ENCODE results near the gene POMT2.
"Not testable (repeated sequence)": the region's sequence is repeated elsewhere in the genome, so short reads cannot be mapped to it uniquely, and the experiment has no call there.

POMT2 gene

GRCh38 chr14:77324289-77324688 is 3.6 kb upstream of the POMT2 start:
- DNase-seq (ENCODE audit: low read depth in 2 of 2): no peak

GRCh38 chr14:77323571-77323970 is 2.9 kb upstream of the POMT2 start:
- DNase-seq (ENCODE audit: low read depth in 2 of 2): no peak

GRCh38 chr14:77322951-77323350 is 2.3 kb upstream of the POMT2 start:
- DNase-seq (ENCODE audit: low read depth in 2 of 2): no peak

GRCh38 chr14:77322250-77322902 is 1.7 kb upstream of the POMT2 start:
- no peak for DNase-seq (ENCODE audit: low read depth in 2 of 2)

DNA sequence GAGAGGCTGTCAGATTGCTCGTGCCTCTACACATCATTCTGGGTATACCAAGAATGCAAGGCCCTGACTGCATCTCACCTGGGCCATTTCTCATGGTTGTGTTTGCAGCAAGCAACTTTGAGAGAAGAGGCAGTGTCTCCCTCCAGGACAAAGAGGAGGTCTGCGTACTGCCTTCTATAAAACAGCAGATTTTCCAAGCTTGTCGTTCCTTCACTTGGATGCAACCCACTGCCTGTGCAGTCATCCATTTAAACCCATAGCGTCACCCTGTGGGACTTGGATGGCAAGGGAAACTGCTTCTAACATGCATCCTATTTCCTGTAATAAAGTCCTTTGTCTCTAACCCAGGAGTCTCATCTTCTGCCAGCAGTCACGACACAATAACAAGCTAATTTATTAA is 1.3 kb downstream of the POMT2 start:
- DNase-seq (ENCODE audit: low read depth in 2 of 2): no peak

- DNase-seq (ENCODE audit: low read depth in 2 of 2): not testable (repeated sequence)
Measured at GRCh38 chr14:77318756-77319155, 1.9 kb downstream of the POMT2 start.

DNA sequence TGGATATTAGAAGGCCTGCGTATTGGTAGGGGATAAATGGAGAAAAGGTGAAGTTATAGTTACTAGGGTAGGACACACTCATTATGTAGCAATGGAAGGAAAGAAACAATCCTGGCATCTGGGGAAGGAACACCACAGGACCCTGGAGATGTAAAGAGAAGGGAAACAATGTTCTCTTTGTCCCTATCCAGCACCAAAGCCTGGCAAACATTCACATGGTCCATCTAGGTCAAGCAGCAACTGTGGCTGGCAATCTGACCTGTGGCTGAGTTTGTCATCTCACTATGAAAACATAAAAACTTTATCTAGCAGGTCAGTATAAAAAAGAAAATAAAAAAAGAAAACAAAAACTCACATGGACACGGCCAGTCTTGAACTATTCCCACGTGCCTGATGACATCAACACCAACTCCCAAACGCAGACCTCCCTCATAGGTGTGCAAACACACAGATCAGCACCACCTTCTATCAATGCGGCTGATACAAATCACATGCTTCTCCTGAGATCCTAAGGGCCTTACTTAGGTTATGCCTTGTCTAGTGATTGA is 2.6 kb downstream of the POMT2 start:
- DNase-seq (ENCODE audit: low read depth in 2 of 2): no peak

DNA sequence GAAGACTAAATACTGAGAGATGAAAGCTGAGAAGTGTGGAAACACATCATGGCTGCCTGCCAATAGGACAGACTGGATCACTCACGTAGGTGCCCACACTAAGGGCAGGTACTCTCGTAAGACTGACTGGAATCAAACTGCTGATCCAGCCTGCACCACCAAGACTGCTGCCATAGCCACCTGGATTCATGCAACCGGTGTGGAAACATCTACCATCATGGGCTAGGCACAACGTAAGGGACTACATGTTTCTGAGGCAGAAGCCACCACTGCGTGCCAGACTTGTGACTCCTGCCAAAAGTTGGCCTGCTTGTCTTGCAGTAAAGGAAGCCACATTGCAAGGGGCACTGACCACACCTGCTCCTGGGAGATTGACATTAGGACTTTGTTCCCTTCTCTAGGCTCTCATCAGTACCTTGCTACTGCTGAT is 3.8 kb downstream of the POMT2 start:
- no peak for DNase-seq (ENCODE audit: low read depth in 2 of 2)

DNA sequence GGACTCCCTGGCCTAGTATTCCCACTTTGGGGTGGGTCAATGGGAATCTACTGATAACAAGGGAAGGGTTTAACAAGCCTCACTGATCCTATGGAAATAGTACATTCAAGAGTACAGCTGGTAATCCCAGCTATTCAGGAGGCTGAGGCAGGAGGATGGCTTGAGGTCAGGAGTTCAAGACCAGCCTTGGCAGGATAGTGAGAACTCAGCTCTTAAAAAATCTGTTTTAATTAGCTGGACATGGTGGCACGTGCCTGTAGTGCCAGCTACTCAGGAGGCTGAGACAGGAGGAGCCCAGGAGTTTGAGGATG is 4.5 kb downstream of the POMT2 start:
- DNase-seq (ENCODE audit: low read depth in 2 of 2): no peak

DNA sequence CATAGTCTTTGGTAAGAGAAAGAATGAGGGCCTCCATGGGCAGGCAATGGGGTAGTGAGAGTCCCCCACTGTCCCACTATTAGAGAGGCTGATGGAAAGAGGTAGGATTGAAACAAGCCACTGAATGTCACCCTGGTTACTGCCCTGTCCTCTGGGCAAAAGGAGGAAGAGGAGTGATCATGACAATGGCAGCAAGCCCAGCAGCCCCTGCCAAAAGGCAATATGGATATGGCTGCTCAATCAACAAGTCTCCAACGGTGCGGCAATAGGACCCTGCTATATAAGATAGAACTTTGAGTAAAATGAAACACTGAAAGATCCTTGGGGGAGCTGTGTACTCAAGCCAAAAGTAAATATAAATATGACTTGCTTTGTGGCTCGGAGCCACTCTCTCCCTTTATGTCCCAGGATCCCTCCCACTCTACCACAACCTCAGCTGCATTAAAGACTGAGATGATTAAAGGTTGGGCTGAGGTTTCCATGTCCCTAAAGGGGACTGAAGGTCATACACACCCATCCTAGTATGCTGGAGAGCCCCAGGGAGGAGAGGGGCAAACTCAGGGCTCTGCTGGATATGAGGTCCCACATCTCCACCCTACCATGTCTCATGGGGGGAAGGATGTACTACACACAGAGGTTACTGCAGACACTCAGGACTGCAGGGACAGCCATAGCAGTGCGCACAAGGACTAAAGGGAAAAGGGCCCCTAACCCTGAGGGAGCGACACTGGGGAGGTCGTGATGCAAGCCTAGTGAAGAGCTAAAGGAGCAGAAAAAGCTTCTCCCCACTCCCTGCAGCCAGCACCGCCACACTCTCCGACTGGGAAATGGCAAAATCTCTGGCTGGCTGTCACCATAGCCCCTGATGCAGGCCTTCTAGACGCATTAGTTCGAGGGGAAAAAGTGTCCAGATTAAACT is 5.9 kb downstream of the POMT2 start:
- no peak for DNase-seq (ENCODE audit: low read depth in 2 of 2)

DNA sequence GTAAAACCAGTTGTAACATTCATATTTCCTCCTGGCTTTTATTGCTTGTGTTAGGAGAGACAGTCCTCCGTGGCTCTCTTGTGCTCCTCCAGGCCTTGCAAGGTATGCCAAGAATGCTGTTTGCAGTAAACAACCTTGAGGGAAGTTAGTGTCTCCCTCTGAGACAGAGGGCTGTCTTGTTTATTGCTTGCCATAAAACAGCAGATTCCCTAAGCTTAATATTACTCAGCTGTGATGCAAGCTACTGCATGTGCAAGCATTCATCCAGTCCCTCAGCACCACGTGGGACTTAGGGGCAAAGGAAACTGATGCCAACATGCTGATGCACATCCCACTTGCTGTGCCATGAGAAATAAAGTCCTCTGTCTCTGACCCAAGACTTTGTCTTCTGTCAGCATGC is 6.6 kb downstream of the POMT2 start:
- peak in 1 of 2 experiments; percentile 30 for DNase-seq (ENCODE audit: low read depth in 2 of 2)

GRCh38 chr14:77313371-77313770 is 7.3 kb downstream of the POMT2 start:
- no peak for DNase-seq (ENCODE audit: low read depth in 2 of 2)

DNA sequence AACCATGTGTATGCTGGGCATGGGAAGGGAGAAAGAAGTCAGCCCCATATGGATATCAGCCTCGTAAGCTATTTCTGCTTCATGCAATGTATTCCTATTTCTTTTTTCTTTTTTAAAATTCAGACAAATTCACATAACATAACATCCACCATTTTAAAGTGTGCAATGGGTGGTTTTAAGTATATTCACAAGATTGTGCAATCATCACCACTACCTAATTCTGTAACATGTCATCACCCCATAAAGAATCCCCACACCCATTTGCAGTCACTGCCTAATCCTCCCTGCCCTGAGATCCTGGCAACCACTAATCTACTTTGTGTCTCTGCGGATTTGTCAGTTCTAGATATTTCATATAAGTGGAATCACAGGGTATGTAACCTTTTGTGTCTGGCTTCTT is 9.5 kb downstream of the POMT2 start:
- DNase-seq (ENCODE audit: low read depth in 2 of 2): peak in 1 of 2 experiments; percentile 22

DNA sequence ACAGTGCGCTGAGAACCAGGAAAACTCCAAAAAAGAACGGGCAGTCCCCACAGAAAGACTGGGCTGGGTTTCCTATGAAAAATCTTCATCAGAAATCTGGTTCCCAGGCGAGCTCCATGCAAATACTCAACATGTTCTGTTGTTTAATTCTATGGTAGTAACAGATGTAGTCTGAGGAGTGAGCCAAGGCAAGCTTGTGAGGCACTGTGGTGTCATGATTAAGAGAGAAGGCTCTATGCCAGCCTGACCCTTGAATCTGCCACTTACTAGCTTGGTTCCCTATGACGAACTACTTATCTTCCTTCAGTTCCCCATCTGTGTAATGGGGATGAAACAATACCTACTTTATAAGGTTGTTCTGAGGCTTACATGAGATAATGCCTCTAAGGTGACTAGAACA is 10.7 kb downstream of the POMT2 start:
- no peak for DNase-seq (ENCODE audit: low read depth in 2 of 2)

GRCh38 chr14:77309131-77309530 is 11.6 kb downstream of the POMT2 start:
- DNase-seq (ENCODE audit: low read depth in 2 of 2): no peak

DNA sequence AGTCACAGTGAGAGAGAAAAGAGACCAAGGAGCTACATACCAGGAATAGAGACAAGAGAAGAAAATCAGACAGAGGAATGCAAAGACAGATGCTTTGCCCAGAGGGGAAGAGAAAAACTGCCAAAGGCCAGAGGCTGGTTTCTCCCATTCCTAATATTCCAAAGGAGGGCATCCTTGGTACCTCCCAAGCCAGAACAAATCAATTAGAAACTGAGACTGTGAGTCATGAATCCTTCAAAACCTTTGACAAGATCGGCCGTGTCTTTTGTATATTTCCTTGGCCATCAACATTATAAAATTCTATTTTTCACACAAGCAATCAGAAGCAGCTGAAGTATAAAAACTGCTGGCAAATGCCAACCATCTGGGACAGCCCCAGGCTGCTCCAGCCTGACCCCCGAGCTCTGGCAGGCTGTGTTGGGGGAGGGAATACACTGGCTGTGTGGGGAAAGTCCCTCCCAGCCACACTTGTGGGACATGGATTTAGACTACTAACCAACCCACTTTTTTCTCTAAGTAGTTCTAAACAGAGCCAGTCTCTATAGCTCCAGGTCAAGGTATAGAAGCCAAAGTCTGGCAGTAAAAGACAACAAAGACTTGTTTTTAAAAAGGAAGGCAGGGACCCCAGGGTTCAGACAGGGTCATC is 13.7 kb downstream of the POMT2 start:
- no peak for DNase-seq (ENCODE audit: low read depth in 2 of 2)

DNA sequence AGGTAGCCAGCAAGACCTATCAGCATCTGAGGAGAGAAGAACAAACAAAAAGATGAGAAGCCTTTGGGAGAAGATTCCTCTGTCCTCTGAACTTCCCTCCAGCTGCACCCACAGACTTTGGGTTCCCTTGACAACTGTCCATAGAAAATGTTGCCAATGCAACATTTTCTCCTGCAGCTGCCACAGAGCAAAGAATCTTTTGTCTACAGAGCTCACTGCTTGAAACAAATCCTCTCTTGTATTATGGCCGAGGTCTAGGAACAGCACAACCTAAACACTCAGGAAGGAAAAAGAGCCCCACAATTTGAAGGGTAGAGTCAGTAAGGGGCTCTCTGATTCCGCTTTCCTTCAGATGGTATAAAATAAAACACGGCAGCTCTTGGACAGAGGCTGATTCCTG is 14.3 kb downstream of the POMT2 start:
- no peak for DNase-seq (ENCODE audit: low read depth in 2 of 2)

DNA sequence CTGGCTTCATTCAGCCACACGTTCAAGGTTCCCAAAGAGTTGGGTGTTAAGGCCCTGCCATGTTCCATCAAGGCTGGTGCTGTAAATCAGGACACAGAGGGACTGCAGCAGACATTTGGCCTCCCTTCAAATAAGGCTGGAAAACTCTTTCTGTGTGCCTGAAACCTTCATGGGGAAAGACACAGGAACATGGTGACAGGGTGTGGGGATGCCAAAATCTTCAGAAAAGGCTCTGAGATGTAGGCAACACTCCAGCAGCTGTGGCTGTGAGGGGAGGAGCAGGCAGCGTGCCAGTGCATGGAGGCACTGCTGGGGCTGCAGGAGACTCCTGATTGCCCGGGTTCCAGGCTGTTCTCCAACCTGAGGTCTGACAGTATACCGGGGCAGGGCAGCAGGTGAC is 15.0 kb downstream of the POMT2 start:
- no peak for DNase-seq (ENCODE audit: low read depth in 2 of 2)

GRCh38 chr14:77303417-77304156 is 17.1 kb downstream of the POMT2 start:
- peak; percentile 39 to 52 for DNase-seq (ENCODE audit: low read depth in 2 of 2)

DNA sequence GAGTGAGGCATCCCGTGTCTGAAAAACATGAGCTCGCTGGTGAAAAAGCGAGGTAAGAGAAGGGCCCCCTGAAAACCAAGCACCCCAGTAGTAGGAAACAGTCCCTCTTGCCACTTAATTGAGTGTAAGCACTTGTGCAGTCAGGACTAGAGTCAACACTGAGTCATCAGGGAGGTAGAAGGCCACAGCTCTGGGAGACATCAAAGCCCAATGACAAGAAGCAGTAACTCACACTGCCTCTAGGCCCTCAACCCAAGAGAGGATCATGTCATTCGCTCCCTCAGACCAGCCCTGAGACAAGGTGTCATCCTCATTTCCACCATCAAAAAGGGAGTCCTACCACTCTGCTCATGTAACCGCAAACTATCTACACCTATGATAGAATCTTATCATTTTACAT is 17.8 kb downstream of the POMT2 start:
- no peak for DNase-seq (ENCODE audit: low read depth in 2 of 2)

DNA sequence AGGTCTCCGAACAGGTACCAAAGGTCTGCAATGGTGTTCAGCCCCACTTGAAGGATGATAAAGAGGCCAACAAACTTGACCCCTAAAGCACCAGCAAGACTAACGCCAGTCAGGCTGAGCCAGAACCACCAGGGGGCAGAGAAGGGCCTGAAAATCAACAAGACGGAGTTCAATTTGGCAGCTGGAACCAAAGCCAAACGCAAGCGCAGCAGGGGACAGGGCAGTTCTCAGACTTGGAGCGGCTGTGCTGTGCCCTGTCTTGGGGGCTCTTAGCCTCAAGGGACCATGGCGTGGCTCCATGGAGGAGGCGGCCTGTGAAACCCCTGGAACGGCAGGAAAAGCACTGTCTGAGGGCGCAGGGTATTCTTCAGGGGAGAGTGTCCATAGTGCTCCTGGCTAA is 19.6 kb downstream of the POMT2 start:
- peak in 1 of 2 experiments; percentile 22 for DNase-seq (ENCODE audit: low read depth in 2 of 2)

- DNase-seq (ENCODE audit: low read depth in 2 of 2): no peak
Measured at GRCh38 chr14:77299771-77300170, 20.9 kb downstream of the POMT2 start.

Data from fibroblast of skin of left biceps (primary cell).